Adrenal gland (tissue), 5 donors: ENCODE measurements around the gene MORN1.

ENCODE experiments used
- POLR2A ChIP-seq, 2 donors: fragments of 450-650 bp; IDR thresholded peaks; one replicate each; pipeline ENCODE4 v1.6.1; 2017; ENCODE audit warnings: antibody characterized with exemption in 2 of 2, mild to moderate bottlenecking in 2 of 2, moderate library complexity in 1 of 2
- TF ChIP-seq, protein P1 (sequence below), 6 experiments: fragments of 450-650 bp in 4 of 6; fragments of 200-600 bp in 2 of 6; sonication (generic) in 1 of 6; IDR thresholded peaks; 1 replicate in 5 of 6; 2 replicates in 1 of 6; pipeline versions ENCODE4 v1.5.1 to v1.8.0; 2016 to 2021; ENCODE audit warnings: antibody characterized with exemption in 6 of 6, mild to moderate bottlenecking in 2 of 6, moderate library complexity in 1 of 6
- donor health status: DM: no; HTN: no; CAD: no.

DNA sequence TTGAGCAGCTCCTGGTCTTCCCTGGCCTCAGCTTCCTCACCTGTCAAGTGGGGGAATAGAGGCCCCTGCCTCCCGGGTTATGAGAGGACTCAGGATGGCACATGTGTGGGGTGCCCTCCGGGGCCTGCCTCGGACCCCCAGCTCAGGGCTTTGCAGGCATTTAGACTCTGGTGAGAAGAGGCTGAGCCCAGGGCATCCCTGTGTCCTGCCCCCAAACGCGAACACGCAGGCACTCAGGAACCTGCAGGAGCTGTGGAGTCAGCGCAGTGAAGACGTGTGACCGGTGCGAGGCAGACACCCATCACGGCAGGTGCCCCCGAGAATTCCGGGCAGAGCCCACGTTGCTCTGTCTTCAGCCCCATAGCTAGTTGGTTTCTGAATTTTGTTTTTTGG lies 26.5 kb upstream of the MORN1 start:
- TF ChIP-seq POLR2A (IDR thresholded peaks at IDR 0.05) = no peak
- TF ChIP-seq, protein P1, sequence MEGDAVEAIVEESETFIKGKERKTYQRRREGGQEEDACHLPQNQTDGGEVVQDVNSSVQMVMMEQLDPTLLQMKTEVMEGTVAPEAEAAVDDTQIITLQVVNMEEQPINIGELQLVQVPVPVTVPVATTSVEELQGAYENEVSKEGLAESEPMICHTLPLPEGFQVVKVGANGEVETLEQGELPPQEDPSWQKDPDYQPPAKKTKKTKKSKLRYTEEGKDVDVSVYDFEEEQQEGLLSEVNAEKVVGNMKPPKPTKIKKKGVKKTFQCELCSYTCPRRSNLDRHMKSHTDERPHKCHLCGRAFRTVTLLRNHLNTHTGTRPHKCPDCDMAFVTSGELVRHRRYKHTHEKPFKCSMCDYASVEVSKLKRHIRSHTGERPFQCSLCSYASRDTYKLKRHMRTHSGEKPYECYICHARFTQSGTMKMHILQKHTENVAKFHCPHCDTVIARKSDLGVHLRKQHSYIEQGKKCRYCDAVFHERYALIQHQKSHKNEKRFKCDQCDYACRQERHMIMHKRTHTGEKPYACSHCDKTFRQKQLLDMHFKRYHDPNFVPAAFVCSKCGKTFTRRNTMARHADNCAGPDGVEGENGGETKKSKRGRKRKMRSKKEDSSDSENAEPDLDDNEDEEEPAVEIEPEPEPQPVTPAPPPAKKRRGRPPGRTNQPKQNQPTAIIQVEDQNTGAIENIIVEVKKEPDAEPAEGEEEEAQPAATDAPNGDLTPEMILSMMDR (IDR thresholded peaks at IDR 0.05) = no peak
